ENCODE measurements around the gene CNGA3. TPM values are rescaled to one million over a fixed set of nuclear protein-coding genes. Genes with fewer than 3 reads are reported as not detected.

The CNGA3 gene
- total RNA-seq, 1 experiment from 2014 or later = not detected

DNA sequence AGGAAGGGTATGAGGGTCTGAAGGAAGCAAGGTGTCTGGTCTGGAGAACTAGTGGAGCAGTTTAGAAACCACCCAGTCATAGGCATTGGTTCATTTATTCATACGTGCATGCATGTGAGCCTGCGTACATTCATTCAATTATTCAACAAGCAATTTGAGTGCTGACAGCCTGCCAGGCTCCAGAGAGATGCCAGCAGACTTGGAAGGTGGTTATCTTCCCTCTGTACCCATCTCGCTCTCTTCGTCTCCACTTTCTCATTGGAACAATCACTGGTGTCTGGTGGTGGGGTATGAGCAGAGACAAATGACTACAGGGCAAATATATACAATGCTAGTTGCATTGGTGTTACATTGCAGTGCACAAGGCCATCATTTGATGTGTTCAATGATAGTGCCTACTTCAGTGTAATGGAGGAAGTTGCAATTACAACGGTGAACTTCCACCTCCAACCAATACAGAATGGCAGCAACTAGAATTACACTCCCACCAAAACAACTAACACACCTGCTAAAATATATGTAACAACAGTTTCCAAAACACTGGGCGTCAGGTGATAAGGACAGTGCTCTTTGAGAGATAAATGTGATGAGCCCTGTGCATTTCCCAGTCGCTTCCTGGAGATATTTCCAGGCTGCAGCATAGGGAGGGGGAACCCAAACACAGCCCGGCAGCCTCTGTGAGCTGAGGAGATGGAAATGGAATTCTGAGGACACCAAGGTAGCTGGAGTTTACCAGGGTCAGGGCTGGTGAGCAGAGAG is 32.6 kb upstream of the CNGA3 start:
- H3K79me2 ChIP-seq (ENCODE audit: low read length) = no peaks in the 10 kb centered on the region
- CTCF ChIA-PET = no interaction called here
- DNase-seq = no peak

GRCh38 chr2:98314251-98314650 is 32.0 kb upstream of the CNGA3 start:
- intact Hi-C loops (cut with micrococcal nuclease) = no loop called here
- Histone ChIP-seq H3K9me2 (replicated peaks; ENCODE audit: low read length) (no peaks in the 10 kb centered on the region), H2AFZ (ENCODE audit: low read length) (no peak overlapping the region), H3K9ac (ENCODE audit: low read length) (no peak overlapping the region), H4K20me1 (ENCODE audit: low read length) (no peaks in the 10 kb centered on the region), H3K36me3 (ENCODE audit: low read depth, low read length) (no peaks in the 10 kb centered on the region), H3F3A (ENCODE audit: low read length, unreplicated experiment) (no peaks in the 10 kb centered on the region), H3K9me3 (ENCODE audit: low read length) (no peaks in the 10 kb centered on the region), H3K4me3 (ENCODE audit: low read length) (no peak overlapping the region), H3K4me1 (ENCODE audit: insufficient read depth, low read length) (no peaks in the 10 kb centered on the region), H3K27me3 (ENCODE audit: low read length) (no peaks in the 10 kb centered on the region), H3K79me2 (ENCODE audit: low read length) (no peaks in the 10 kb centered on the region), H3K4me2 (ENCODE audit: low read length) (no peak overlapping the region), H3K27ac (ENCODE audit: low read length) (no peak overlapping the region)
- ChIA-PET POLR2A (ENCODE audit: unreplicated experiment) (no interaction called here), CTCF (no interaction called here)
- TF ChIP-seq EZH2 (IDR thresholded peaks at IDR 0.05; ENCODE audit: low read length, unreplicated experiment) (no peak), EZH2phosphoT487 (IDR thresholded peaks at IDR 0.05; ENCODE audit: borderline replicate concordance, low read length) (no peak)
- TF ChIP-seq, protein P1, sequence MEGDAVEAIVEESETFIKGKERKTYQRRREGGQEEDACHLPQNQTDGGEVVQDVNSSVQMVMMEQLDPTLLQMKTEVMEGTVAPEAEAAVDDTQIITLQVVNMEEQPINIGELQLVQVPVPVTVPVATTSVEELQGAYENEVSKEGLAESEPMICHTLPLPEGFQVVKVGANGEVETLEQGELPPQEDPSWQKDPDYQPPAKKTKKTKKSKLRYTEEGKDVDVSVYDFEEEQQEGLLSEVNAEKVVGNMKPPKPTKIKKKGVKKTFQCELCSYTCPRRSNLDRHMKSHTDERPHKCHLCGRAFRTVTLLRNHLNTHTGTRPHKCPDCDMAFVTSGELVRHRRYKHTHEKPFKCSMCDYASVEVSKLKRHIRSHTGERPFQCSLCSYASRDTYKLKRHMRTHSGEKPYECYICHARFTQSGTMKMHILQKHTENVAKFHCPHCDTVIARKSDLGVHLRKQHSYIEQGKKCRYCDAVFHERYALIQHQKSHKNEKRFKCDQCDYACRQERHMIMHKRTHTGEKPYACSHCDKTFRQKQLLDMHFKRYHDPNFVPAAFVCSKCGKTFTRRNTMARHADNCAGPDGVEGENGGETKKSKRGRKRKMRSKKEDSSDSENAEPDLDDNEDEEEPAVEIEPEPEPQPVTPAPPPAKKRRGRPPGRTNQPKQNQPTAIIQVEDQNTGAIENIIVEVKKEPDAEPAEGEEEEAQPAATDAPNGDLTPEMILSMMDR (conservative IDR thresholded peaks at IDR 0.05; ENCODE audit: low read depth, low read length) = no peak
- BruUV-seq (replicated peaks) = no TSS peak
- no peak for ATAC-seq
- no peak for DNase-seq

More for the DNA sequence above, 32.6 kb upstream of the CNGA3 start:
- no peaks in the 10 kb centered on the region for H3K4me1 ChIP-seq (ENCODE audit: insufficient read depth, low read length)
- intact Hi-C loops (cut with micrococcal nuclease) = no loop called here
- POLR2A ChIA-PET (ENCODE audit: unreplicated experiment) = no interaction called here
- H3F3A ChIP-seq (ENCODE audit: low read length, unreplicated experiment) = no peaks in the 10 kb centered on the region
- no peaks in the 10 kb centered on the region for H4K20me1 ChIP-seq (ENCODE audit: low read length)
- H3K27ac ChIP-seq (ENCODE audit: low read length) = no peak overlapping the region
- no peak overlapping the region for H2AFZ ChIP-seq (ENCODE audit: low read length)
- H3K36me3 ChIP-seq (ENCODE audit: low read depth, low read length) = no peaks in the 10 kb centered on the region
- no peak overlapping the region for H3K4me2 ChIP-seq (ENCODE audit: low read length)
- no peak for ATAC-seq
- no peaks in the 10 kb centered on the region for H3K9me2 ChIP-seq (replicated peaks; ENCODE audit: low read length)
- H3K4me3 ChIP-seq (ENCODE audit: low read length) = no peak overlapping the region
- TF ChIP-seq EZH2phosphoT487 (IDR thresholded peaks at IDR 0.05; ENCODE audit: borderline replicate concordance, low read length) (no peak), EZH2 (IDR thresholded peaks at IDR 0.05; ENCODE audit: low read length, unreplicated experiment) (no peak)
- TF ChIP-seq, protein P1 (conservative IDR thresholded peaks at IDR 0.05; ENCODE audit: low read depth, low read length) = no peak
- no TSS peak for BruUV-seq (replicated peaks)
- H3K27me3 ChIP-seq (ENCODE audit: low read length) = no peaks in the 10 kb centered on the region
- no peaks in the 10 kb centered on the region for H3K9me3 ChIP-seq (ENCODE audit: low read length)
- H3K9ac ChIP-seq (ENCODE audit: low read length) = no peak overlapping the region

DNA sequence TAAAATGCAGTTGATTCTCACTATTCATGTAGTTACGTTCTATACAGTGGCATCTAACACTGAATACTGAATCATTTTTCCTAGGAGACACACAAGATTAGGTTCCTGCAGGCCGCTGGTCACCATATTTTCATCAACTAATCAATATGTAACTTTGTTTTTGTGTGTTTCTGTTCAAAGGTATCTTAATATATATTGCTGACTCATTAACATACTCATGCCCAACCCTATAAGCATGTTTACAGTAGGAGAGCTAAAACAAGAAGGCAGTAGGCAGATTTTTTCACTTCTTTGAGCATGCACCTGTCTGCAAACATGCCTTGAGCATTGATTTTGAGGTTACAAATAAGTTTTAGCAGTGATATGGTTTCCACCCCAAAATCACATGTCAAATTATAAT is 30.3 kb upstream of the CNGA3 start:
- H2AFZ ChIP-seq (ENCODE audit: low read length) = no peak overlapping the region
- H4K20me1 ChIP-seq (ENCODE audit: low read length) = no peaks in the 10 kb centered on the region
- POLR2A ChIA-PET (ENCODE audit: unreplicated experiment) = interaction anchor here (0.7 kb wide), 1 partner anchor 18 kb away, joined by 3 read pairs; no protein-coding TSS in a partner anchor
- H3K9ac ChIP-seq (ENCODE audit: low read length) = no peak overlapping the region
- no peaks in the 10 kb centered on the region for H3K4me1 ChIP-seq (ENCODE audit: insufficient read depth, low read length)
- peaks cover 11% of the 10 kb centered on the region; the same call in 1 of the 2 replicates for H3K9me3 ChIP-seq (ENCODE audit: low read length)
- BruUV-seq (replicated peaks) = no TSS peak
- intact Hi-C loops (cut with micrococcal nuclease) = no loop called here
- H3K79me2 ChIP-seq (ENCODE audit: low read length) = no peaks in the 10 kb centered on the region
- TF ChIP-seq, protein P1 (conservative IDR thresholded peaks at IDR 0.05; ENCODE audit: low read depth, low read length) = no peak
- TF ChIP-seq EZH2 (IDR thresholded peaks at IDR 0.05; ENCODE audit: low read length, unreplicated experiment) (no peak), EZH2phosphoT487 (IDR thresholded peaks at IDR 0.05; ENCODE audit: borderline replicate concordance, low read length) (no peak)
- no peaks in the 10 kb centered on the region for H3K27me3 ChIP-seq (ENCODE audit: low read length)
- H3K4me2 ChIP-seq (ENCODE audit: low read length) = no peak overlapping the region
- H3K27ac ChIP-seq (ENCODE audit: low read length) = no peak overlapping the region
- ATAC-seq (no peak), DNase-seq (no peak)
- CTCF ChIA-PET = no interaction called here
- no peak overlapping the region for H3K4me3 ChIP-seq (ENCODE audit: low read length)
- no peaks in the 10 kb centered on the region for H3K36me3 ChIP-seq (ENCODE audit: low read depth, low read length)
- no peaks in the 10 kb centered on the region for H3K9me2 ChIP-seq (replicated peaks; ENCODE audit: low read length)
- H3F3A ChIP-seq (ENCODE audit: low read length, unreplicated experiment) = no peaks in the 10 kb centered on the region

Measured in PC-3 (cell line).